Endodermal cell (in vitro differentiated cells): ENCODE results near the gene GSDMA. TPM values are rescaled to one million over a fixed set of nuclear protein-coding genes. Genes with fewer than 3 reads are reported as not detected.

Experiments used
- DNase-seq: peaks from one replicate; pipeline ENCODE4 v3.0.0-alpha.2; 2017
- H3K27ac ChIP-seq: 2 replicates; pipeline ENCODE4 v1.5.1; 2013; ENCODE audit warnings: mild to moderate bottlenecking, low read depth, low read length, moderate library complexity
- H3K27me3 ChIP-seq: 2 replicates; pipeline ENCODE4 v1.6.1; 2013; ENCODE audit warnings: mild to moderate bottlenecking, low read length, moderate library complexity; ENCODE audit not compliant: insufficient read depth, control insufficient read depth, poor library complexity, severe bottlenecking
- H3K36me3 ChIP-seq: 2 replicates; pipeline ENCODE4 v1.7.0; 2013; ENCODE audit warnings: mild to moderate bottlenecking, low read length, moderate library complexity; ENCODE audit not compliant: control insufficient read depth, insufficient read depth
- H3K4me1 ChIP-seq: one replicate; pipeline ENCODE4 v1.7.0; 2013; ENCODE audit warnings: low read length; ENCODE audit not compliant: control insufficient read depth, insufficient read depth
- H3K4me3 ChIP-seq: 2 replicates; pipeline ENCODE4 v1.5.1; 2013; ENCODE audit warnings: mild to moderate bottlenecking, low read length, moderate library complexity
- H3K9ac ChIP-seq: 2 replicates; pipeline ENCODE4 v1.6.1; 2013; ENCODE audit warnings: mild to moderate bottlenecking, low read length, moderate library complexity; ENCODE audit not compliant: poor library complexity, severe bottlenecking; ENCODE audit errors: extremely low read depth
- H3K9me3 ChIP-seq: 2 replicates; pipeline ENCODE4 v1.6.1; 2013; ENCODE audit warnings: mild to moderate bottlenecking, low read length, moderate library complexity; ENCODE audit not compliant: control insufficient read depth
- H3K27ac Mint-ChIP-seq: 2 replicates; pipeline ENCODE4 v1.8.0; 2020; ENCODE audit warnings: mixed read lengths
- H3K27me3 Mint-ChIP-seq: 2 replicates; pipeline ENCODE4 v1.8.0; 2021; ENCODE audit warnings: mild to moderate bottlenecking, mixed read lengths; ENCODE audit not compliant: insufficient read depth
- H3K36me3 Mint-ChIP-seq: 2 replicates; pipeline ENCODE4 v1.8.0; 2020; ENCODE audit warnings: low read depth, mixed read lengths
- H3K4me1 Mint-ChIP-seq: 2 replicates; pipeline ENCODE4 v1.8.0; 2020; ENCODE audit warnings: mixed read lengths
- H3K4me3 Mint-ChIP-seq: 2 replicates; pipeline ENCODE4 v1.8.0; 2020; ENCODE audit warnings: mild to moderate bottlenecking, moderate library complexity, mixed read lengths
- H3K9me3 Mint-ChIP-seq: 2 replicates; pipeline ENCODE4 v1.8.0; 2020; ENCODE audit warnings: mild to moderate bottlenecking, mixed read lengths
- CTCF ChIP-seq: fragments of 200-600 bp; sonication (generic); conservative IDR thresholded peaks from 2 replicates; pipeline ENCODE4 v1.5.0; 2021; ENCODE audit warnings: antibody characterized with exemption, mild to moderate bottlenecking
- WGBS, 2 experiments: methylation state at CpG; one replicate each; pipeline versions ENCODE4 v1.1.5 to v1.1.7; 2013; ENCODE audit warnings: missing lambda C conversion rate in 2 of 2, mixed read lengths in 1 of 2; ENCODE audit not compliant: insufficient coverage in 1 of 2, insufficient read length in 1 of 2; 5-methylcytosine and 5-hydroxymethylcytosine counted together
- long read RNA-seq, 4 experiments: library from polyadenylated mRNA in 2 of 4; library from RNA in 1 of 4; library from capped mRNA in 1 of 4; stranded (forward) in 3 of 4; unstranded in 1 of 4; transcript quantifications; one replicate each; pipeline ENCODE4 v2.0.0, GENCODE V29; 2020 to 2021; ENCODE audit warnings: inconsistent platforms in 1 of 4
- polyA plus RNA-seq, 2 experiments: library from polyadenylated mRNA; stranded (reverse); fragments of 50-300 nt; gene quantifications; one replicate each; pipeline ENCODE4 v1.2.3, GENCODE V29; 2013
- total RNA-seq, 2 donors: library from RNA; stranded (reverse); fragmentation: NEBNext Ultra II Directional in 1 of 2; extraction: Animal tissue kit (Norgen Biotek cat#: 25700) in 1 of 2; gene quantifications; 2 replicates in 1 of 2; 3 replicates in 1 of 2; pipeline ENCODE4 v1.2.1, GENCODE V29; 2021

GSDMA gene
- not detected for total RNA-seq
- polyA plus RNA-seq (2013, experiment 1 of 2) = not detected
- not detected for polyA plus RNA-seq (2013, experiment 2 of 2)
- long read RNA-seq, experiment 1 = 0 reads
- long read RNA-seq, experiment 2 = 0 reads
- long read RNA-seq, experiment 3 = 0 reads
- long read RNA-seq, experiment 4 = 0 reads

- Mint-ChIP-seq H3K4me1 (peaks cover 5% of the 10 kb centered on the region), H3K27me3 (peaks cover 7% of the 10 kb centered on the region), H3K4me3 (no peak within 1 kb of the TSS), H3K9me3 (no peaks in the 10 kb centered on the region), H3K27ac (no peak within 1 kb of the TSS), H3K36me3 (no peaks in the 10 kb centered on the region)
- no peak for TF ChIP-seq CTCF
- no peaks in the 10 kb centered on the region for H3K4me1 ChIP-seq
- no peak within 1 kb of the TSS for H3K4me3 ChIP-seq
- DNase-seq = no peak
- H3K9me3 ChIP-seq = no peaks in the 10 kb centered on the region
- H3K27me3 ChIP-seq = no peaks in the 10 kb centered on the region
- H3K36me3 ChIP-seq = no peaks in the 10 kb centered on the region
- no peak within 1 kb of the TSS for H3K27ac ChIP-seq
- WGBS, 2 experiments = 76 to 77% methylated on average over 3 to 5 of the region's 6 CpGs
- no peak within 1 kb of the TSS for H3K9ac ChIP-seq
Measured at GRCh38 chr17:39962642-39963220, at the start of gene GSDMA. TSS of gene GSDMA (plus strand) at chr17:39963004. CDS start at chr17:39965688, 2,684 bp downstream.

GRCh38 chr17:39913989-39914388, 48.8 kb upstream of the GSDMA start:
- Histone ChIP-seq H3K4me3 (no peak overlapping the region), H3K27ac (no peak overlapping the region), H3K36me3 (peaks cover 11% of the 10 kb centered on the region), H3K9me3 (no peaks in the 10 kb centered on the region), H3K9ac (no peak overlapping the region), H3K27me3 (no peaks in the 10 kb centered on the region), H3K4me1 (no peaks in the 10 kb centered on the region)
- 93% methylated on average over 3 of the region's 3 CpGs for WGBS, 2 experiments
- Mint-ChIP-seq H3K9me3 (no peaks in the 10 kb centered on the region), H3K4me3 (no peak overlapping the region), H3K27me3 (no peaks in the 10 kb centered on the region), H3K36me3 (peaks cover 27% of the 10 kb centered on the region), H3K4me1 (no peaks in the 10 kb centered on the region), H3K27ac (no peak overlapping the region)
- TF ChIP-seq CTCF = no peak
- no peak for DNase-seq

GRCh38 chr17:39915559-39915958, 47.2 kb upstream of the GSDMA start:
- Mint-ChIP-seq H3K27me3 (no peaks in the 10 kb centered on the region), H3K27ac (no peak overlapping the region), H3K9me3 (no peaks in the 10 kb centered on the region), H3K4me3 (no peak overlapping the region), H3K36me3 (peaks cover 27% of the 10 kb centered on the region), H3K4me1 (no peaks in the 10 kb centered on the region)
- no peak overlapping the region for H3K4me3 ChIP-seq
- H3K27ac ChIP-seq = no peak overlapping the region
- no peaks in the 10 kb centered on the region for H3K9me3 ChIP-seq
- H3K9ac ChIP-seq = no peak overlapping the region
- DNase-seq = no peak
- peaks cover 16% of the 10 kb centered on the region for H3K36me3 ChIP-seq
- no peak for TF ChIP-seq CTCF
- no peaks in the 10 kb centered on the region for H3K27me3 ChIP-seq
- H3K4me1 ChIP-seq = no peaks in the 10 kb centered on the region
- WGBS, 2 experiments = 92 to 94% methylated on average over 2 to 3 of the region's 4 CpGs
